NCI-H526 treated with DMSO at 0.1 percent for 48 hours (cell line): ENCODE data around the gene WRAP53.

Source experiments
- DNase-seq: peaks from one replicate; lab custom pipeline; 2025; lab: John Stamatoyannopoulos, UW

The WRAP53 gene

GRCh38 chr17:7745748-7746470, 57.6 kb downstream of the WRAP53 start:
- no peak for DNase-seq

GRCh38 chr17:7747635-7748071, 59.4 kb downstream of the WRAP53 start:
- no peak for DNase-seq

GRCh38 chr17:7748076-7748775, 59.9 kb downstream of the WRAP53 start:
- DNase-seq, result no peak

GRCh38 chr17:7750321-7750821, 62.1 kb downstream of the WRAP53 start:
- no peak for DNase-seq
